HG02588 (cell line): ENCODE results near the gene CCDC187.

Experiments
- ATAC-seq: cut with Tn5 transposase; IDR thresholded peaks from one replicate; pipeline ENCODE4 v1.9.1; 2021; ENCODE audit warnings: mild to moderate bottlenecking, moderate library complexity; ENCODE audit not compliant: unreplicated experiment

CCDC187 gene

GRCh38 chr9:136255896-136256890 is 47.7 kb downstream of the CCDC187 start:
- ATAC-seq = no peak

- ATAC-seq = no peak
Measured at GRCh38 chr9:136255166-136255538, 48.7 kb downstream of the CCDC187 start.

GRCh38 chr9:136254381-136255165 is 49.3 kb downstream of the CCDC187 start:
- no peak for ATAC-seq

GRCh38 chr9:136253246-136254130 is 50.4 kb downstream of the CCDC187 start:
- ATAC-seq = no peak

- no peak for ATAC-seq
Measured at GRCh38 chr9:136252846-136253245, 51.0 kb downstream of the CCDC187 start.

GRCh38 chr9:136252281-136252680 is 51.6 kb downstream of the CCDC187 start:
- ATAC-seq = no peak

GRCh38 chr9:136251264-136252115 is 52.4 kb downstream of the CCDC187 start:
- no peak for ATAC-seq

GRCh38 chr9:136250676-136251075 is 53.2 kb downstream of the CCDC187 start:
- ATAC-seq = no peak

GRCh38 chr9:136249877-136250559 is 53.9 kb downstream of the CCDC187 start:
- ATAC-seq = no peak

GRCh38 chr9:136248951-136249876 is 54.7 kb downstream of the CCDC187 start:
- ATAC-seq = no peak

GRCh38 chr9:136247947-136248637 is 55.8 kb downstream of the CCDC187 start:
- no peak for ATAC-seq

- ATAC-seq = no peak
Measured at GRCh38 chr9:136247551-136247916, 56.4 kb downstream of the CCDC187 start.

- no peak for ATAC-seq
Measured at GRCh38 chr9:136246849-136247550, 56.9 kb downstream of the CCDC187 start.

GRCh38 chr9:136245219-136246150 is 58.4 kb downstream of the CCDC187 start, which contains the start of gene QSOX2:
QSOX2 (minus strand) TSS chr9:136245812; CDS start chr9:136245803, 9 bp downstream.
- peak; percentile 47 for ATAC-seq

GRCh38 chr9:136244969-136245218 is 59.0 kb downstream of the CCDC187 start:
- no peak for ATAC-seq
